GM19023 (cell line): ENCODE measurements around the gene TSNAXIP1.
"Not testable (repeated sequence)": the region's sequence is repeated elsewhere in the genome, so short reads cannot be mapped to it uniquely, and the experiment has no call there.

Experiments
- ATAC-seq: cut with Tn5 transposase; IDR thresholded peaks from one replicate; pipeline ENCODE4 v1.9.1; 2021; ENCODE audit warnings: mild to moderate bottlenecking, moderate library complexity; ENCODE audit not compliant: unreplicated experiment

The TSNAXIP1 gene

DNA sequence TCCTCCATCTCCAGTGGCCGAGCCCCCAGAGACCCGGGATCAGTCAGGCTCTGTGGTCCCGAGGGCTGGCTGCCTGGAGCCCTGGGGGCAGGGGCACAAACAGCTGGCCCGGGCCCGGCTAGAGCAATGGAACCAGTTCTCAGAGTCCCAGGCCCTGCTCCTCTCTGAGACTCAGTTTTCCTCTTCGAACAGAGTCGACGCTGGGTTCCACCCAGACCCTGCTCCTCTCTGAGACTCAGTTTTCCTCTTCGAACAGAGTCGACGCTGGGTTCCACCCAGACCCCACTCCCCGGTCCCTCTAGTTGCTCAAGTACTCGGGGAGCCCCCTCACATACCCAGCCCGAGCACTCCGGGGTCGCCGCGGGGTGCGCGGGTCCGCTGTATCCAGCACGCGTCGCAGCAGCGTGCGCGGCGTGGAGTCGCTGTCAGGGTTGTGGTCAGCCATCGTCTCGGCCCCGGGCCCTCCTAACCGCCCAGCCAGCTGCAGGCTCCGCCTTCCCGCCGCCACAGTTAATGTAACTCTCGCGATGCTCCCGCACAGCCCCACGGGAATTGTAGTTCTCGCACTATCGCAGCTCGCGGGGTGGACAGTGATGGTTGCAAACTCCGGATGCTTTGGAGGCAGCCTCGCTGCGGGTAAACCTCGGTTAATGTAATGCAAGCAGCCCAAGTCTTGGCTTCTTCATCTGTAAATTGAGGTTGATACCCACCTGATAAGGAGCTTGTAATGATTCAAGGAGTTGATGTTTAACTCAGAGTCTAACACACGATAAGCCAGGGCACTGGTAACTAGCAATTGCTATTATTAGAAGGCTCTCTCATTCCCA is 26.9 kb downstream of the TSNAXIP1 start:
- ATAC-seq: peak; percentile 98

GRCh38 chr16:67834242-67834614 is 27.5 kb downstream of the TSNAXIP1 start:
- ATAC-seq: no peak

DNA sequence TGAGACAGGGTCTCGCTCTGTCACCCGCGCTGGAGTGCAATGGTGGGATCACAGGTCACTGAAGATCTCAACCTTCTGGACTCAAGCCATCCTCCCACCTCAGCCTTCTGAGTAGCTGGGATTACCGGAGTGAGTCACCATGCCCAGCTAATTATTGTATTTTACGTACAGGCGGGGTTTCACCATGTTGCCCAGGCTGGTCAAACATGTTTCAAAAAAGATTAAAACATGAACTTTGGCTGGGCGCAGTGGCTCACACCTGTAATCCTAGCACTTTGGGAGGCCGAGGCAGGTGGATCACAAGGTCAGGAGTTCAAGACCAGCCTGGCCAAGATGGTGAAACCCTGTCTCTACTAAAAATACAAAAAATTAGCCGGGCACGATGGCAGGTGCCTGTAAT is 30.5 kb downstream of the TSNAXIP1 start:
- not testable (repeated sequence) for ATAC-seq

DNA sequence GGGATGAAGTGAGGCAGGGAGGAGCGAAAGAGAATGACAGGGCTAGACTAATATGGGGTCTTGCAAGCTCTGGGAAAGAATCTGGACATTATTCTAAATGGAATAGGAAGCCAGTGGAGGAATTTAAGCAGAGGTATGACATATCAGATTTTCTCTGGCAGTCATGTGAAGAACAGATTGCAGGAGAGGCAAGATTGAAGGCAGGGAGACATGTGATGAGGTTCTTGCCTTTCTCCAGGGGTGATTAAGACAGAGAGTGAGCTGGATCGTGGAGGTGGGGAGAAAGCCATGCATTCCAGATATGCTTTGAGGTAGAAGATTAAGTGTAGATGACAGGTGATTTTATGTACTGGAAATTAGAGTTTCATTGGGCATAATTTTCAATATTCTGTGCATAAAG is 31.1 kb downstream of the TSNAXIP1 start:
- ATAC-seq: no peak

DNA sequence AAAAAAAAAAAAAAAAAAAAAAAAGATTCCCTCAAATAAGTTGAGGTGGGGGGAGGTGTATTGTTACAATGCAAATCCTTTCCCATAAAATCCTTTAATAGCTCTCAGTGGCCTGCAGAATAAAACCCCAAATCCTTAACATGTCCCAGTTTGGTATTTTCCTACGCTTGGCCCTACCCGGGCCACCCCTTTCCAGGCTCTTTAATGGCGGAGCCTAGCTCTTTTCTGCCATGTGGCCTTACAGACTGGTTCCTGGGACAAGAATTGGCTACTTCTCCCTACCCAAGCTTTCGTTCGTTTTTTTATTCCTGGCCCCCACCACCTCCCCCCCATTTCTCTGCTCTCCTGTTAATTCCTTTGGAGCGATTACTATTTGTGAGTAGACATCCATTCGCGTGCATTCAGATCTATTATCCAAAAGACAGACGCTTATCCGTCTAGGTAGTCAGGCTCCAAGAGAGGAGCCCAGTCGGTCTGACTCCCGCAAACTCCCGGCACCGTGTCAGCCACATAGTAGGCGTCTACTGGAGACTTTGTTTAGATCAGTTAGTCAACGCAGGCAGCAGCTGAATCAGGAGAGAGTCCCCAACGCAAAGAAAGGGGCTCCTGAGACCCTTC is 34.6 kb downstream of the TSNAXIP1 start:
- ATAC-seq: no peak

DNA sequence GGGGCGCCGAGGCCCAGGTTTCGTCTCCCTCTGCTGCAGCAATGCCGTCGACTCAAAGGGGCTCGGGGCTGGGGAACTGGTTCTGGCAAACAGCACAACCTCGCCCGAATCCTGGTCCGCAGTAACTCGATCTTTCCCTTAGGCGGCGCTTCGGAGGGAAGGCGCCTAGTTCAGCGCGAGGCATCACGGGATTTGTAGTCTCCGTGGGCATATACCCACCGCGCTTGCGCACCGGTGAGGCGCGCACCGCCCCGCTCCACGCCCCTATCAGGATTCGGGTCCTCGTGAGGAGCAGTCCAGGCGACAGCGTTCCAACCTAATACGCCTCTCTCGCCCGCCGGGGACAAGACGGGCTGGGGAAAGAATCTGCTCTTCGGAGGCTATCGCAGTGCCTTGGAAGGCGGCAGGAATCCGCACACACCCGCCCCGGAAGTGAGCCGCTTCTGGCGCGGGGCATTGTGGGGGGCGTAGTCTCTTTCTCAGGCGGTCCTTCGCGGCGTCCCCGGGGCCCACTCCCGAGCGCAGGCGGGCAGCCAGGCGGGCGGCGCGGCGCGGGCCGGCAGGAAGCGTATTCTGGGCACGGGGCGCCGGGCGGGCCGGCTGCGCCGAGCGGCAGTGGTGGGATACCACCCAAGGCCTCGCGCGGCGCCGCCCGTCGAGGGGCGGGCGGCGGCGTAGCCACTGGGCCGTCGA is 35.3 kb downstream of the TSNAXIP1 start, which contains the start of gene THAP11:
Gene THAP11, plus strand, starts transcription at position 505 of the 693 bp plus-strand sequence. CDS start 235 bp downstream, outside the sequence.
- ATAC-seq: peak; percentile 56

- ATAC-seq: peak; percentile 11
Observed at GRCh38 chr16:67842509-67843342, 36.0 kb downstream of the TSNAXIP1 start.

- no peak for ATAC-seq
Observed at GRCh38 chr16:67843343-67843765, 36.7 kb downstream of the TSNAXIP1 start.

DNA sequence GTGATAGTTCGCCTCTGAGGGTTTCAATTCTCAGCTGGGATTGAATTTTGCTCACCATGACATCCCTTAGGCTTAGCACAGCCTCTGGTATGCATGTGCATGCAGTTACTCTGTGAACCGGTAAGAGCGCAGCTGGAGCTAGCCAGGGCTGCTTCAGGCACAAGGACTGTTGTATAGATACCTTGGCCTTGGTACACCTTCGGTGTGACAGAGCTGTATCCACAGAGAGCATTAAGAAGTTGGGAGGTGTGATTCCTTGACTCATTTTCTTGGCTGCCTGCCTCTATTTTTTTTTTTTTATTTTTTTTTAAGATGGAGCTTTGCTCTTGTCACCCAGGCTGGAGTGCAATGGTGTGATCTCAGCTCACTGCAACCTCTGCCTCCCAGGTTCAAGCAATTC is 37.8 kb downstream of the TSNAXIP1 start:
- ATAC-seq: no peak

DNA sequence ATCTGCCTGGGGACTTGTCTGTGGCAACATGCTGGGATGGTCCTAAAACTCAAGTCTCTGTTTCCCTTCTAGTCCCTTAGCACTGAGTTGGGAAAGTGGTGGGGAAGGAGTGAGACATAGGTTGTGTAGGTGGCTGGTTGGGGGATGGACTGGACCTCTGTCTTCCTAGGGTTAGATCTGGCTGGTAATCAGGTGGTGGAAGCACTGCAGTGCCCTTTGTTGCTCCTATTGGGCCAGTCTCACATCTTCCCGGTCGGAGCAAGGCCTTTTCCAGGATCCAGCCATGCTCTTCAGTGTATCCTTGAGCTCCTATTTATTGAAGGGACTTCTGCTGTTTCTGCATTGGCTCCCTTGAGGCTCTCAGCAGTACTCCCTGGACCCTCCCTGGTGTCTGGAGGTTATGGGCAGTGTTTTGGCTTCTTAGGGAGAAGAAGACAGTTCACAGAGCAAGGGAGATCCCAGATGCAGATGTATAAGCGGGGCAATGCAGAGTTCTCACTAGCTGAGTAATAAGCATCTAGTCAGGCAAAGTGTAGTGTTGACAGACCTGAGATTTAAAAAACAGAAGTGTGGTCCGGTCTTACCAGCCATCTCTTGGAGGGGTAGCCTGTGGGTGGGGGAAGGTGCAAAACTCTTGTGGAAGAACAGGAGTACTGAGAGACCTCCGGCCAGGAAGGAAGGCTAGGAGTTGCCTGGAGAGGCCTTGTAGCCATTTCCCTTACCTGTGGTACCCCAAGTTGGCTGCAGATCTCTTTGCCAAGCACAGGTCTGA is 38.8 kb downstream of the TSNAXIP1 start:
- ATAC-seq: no peak

DNA sequence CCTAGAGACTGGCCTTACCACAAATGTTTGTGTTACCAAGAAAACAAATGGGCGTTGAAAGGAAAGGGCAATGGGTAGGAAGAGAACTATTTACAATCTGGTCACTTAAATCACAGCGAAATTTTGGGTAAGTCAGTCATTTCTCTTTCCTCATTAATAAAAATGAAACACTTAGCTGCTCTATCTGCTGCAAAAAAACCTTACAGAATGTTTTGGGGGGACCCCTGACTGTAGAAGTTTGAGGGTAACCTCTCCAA is 39.3 kb downstream of the TSNAXIP1 start:
- no peak for ATAC-seq

GRCh38 chr16:67846320-67847063 is 39.8 kb downstream of the TSNAXIP1 start, which contains the start of gene NUTF2:
Gene NUTF2, plus strand, starts transcription at chr16:67846933. Its CDS starts 18,198 bp downstream, at chr16:67865131.
- ATAC-seq: peak; percentile 58

DNA sequence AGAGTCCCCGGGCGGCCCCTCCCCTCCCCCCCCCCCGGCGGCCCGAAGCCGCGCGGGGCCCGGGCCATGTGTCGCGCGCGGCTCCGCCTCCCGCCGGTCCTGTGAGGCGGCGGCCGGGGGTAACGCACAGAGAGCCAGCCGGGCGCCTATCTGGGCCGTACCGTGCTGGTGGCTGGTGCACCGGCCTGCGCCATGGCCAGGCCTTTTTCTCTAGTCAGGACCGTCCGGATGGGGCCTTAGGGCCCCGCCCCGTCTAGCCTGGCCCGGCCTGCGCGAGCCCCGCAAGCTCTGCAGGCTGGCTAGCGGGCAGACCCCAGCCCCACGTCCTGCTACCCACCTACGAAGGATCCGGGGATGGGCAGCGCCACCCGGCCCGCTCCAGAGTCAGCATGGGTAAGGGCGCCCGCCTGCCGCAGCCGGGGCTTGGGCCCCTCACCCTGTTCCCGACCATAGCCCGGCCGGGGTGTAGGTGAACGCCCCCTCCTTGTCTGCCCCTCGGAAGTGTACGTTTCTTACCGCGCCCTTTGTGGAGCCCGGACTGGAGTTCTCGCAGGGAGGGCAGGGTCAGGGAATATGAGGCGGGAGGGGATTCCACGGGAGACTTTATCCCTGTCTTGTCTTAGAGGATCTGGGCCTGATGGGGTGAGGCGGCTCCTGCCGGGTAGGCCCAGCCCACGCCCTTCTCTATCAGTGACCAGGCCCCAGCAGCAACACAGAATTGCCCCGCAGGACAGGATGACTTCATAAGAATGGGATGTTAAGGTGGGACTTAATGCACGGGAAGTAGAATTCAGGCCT is 40.6 kb downstream of the TSNAXIP1 start, which contains the start of gene CENPT:
Gene CENPT, minus strand, starts transcription at position 630 of the 798 bp plus-strand sequence. CDS start 13,834 bp downstream, outside the sequence.
- peak; percentile 40 for ATAC-seq

DNA sequence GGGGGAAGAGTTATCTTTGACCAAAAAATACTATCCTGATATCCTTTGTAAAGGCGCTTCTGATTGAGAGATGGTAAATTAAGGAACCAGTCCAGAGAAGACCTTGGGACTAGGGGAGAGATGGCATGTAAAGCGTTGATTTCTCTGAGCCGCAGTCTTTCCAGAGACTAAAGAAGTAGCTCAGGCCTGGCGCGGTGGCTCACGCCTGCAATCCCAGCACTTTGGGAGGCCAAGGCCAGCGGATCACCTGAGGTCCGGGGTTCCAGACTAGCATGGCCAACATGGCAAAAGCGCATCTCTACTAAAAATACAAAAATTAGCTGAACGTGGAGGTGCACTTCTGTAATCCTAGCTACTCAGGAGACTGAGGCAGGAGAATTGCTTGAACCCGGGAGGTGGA is 41.4 kb downstream of the TSNAXIP1 start:
- no peak for ATAC-seq

- no peak for ATAC-seq
Observed at GRCh38 chr16:67853670-67854069, 47.0 kb downstream of the TSNAXIP1 start.

DNA sequence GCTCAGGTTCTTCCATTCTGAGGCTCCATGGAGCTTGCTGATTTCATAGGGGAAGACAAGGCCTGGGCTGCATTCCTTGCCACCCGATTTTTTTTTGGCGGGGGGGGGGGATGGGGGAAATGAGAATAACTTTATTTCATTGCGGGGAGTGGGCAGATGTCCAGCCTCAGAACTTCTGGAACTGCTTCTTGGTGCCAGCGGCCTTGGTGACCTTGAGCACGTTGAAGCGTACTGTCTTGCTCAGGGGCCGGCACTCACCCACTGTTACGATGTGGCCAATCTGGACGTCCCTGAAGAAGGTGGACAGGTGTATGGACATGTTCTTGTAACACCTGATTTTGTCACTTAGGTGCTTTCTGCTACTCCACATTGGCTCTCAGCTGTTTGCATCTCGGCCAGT is 49.1 kb downstream of the TSNAXIP1 start:
- no peak for ATAC-seq

DNA sequence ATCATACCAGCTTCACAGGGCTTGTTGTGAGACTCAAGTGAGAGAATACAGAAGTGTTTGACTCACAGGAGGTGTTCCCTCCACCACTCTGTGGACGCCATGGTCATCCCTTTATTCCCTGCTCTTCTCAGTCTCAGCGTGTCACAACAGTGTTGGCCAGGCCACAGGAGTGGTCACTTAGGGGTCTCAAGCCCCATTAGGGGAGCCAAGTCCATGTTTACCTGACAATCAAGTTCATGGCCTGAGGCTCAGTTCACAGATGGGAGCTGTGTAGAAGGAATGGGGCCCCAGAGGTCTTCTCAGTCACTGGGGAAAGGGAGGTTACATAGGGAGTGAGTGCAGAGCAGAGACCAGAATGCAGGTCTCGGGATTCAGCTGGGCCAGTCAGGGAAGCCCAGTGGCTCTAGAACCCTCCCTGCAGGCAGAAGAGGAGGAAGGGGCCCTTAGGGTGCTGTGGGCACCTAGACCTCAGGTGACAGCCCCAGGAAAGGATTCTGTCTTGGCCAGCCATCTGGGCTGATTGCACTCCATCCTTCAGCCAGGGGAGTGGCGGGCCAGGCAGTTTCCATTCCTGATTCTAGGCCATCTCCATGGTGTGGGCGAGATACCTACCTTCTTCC is 50.3 kb downstream of the TSNAXIP1 start:
- ATAC-seq: no peak
